ENCODE measurements around the gene GPI. TPM values are rescaled to one million over a fixed set of nuclear protein-coding genes. Genes with fewer than 3 reads are reported as not detected.

The GPI gene
- total RNA-seq = 100 to 1,000 TPM; 658 to 662 TPM

DNA sequence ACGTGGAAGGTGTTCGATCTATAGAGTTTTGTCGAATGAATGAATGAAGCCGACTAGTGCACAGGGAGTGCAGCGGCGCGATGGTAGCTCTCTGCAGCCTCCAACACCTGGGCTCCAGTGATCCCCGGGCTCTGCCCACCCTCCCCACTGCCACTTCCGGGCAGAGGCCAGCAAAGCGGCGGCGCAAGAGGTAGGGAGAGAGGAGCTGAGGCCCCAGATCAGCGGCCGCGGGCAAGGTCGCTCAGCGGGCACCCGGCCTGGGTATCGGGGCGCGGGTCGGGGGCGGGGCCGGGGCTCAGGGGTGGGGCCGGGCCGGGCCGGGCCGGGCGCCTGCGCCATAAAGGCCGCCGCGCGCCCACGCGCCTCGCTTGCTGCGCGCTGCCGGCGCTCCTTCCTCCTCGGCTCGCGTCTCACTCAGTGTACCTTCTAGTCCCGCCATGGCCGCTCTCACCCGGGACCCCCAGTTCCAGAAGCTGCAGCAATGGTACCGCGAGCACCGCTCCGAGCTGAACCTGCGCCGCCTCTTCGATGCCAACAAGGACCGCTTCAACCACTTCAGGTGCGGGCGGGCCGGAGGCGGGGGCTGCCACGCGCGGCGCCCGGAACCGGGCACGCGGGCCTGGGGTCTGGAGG, at the start of gene GPI:
TSS of gene GPI (plus strand) at position 367 of the 633 bp plus-strand sequence. CDS start at position 438, 71 bp downstream.
- Mint-ChIP-seq H3K36me3 (ENCODE audit: low read depth) (peaks cover 46% of the 10 kb centered on the region), H3K9me3 (no peaks in the 10 kb centered on the region), H3K4me3 (peak within 1 kb of the TSS; percentile 95), H3K4me1 (peaks cover 67% of the 10 kb centered on the region), H3K27ac (peak within 1 kb of the TSS; percentile 88), H3K27me3 (no peaks in the 10 kb centered on the region)
- peak; percentile 74 for DNase-seq
- CTCF ChIA-PET = interaction anchor here (1.6 kb wide), 1 partner anchor 65 kb away, joined by 4 read pairs; no protein-coding TSS in a partner anchor
- POLR2A ChIA-PET = interaction anchor here (1.0 to 3.4 kb wide), 11 partner anchors 11 to 568 kb away, joined by 3 to 30 read pairs (median 4); partner anchors contain the start of genes KCTD15, LSM14A and UBA2

DNA sequence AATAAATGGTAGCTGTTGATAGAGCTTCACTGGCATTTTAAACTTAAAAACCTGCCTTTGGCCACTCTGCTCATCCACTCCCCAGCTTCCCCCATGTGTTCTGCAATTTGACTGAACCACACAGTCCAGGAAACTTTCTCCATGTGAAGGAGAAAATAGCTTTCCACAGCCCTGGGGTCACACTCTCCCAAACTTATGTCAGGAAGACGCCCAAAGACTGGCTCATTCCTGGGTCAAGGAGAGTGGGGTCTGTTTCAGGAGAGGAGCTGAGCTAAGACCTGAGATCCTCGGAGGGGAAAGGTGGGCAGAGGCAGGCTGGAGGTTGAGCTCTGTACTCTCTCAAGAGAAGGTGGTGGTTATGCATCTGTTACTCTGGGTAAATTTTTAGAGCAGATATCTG, 48.7 kb upstream of the GPI start:
- Mint-ChIP-seq H3K36me3 (ENCODE audit: low read depth) (peaks cover 5% of the 10 kb centered on the region), H3K4me1 (peaks cover 19% of the 10 kb centered on the region), H3K4me3 (no peak overlapping the region), H3K27ac (no peak overlapping the region), H3K9me3 (no peaks in the 10 kb centered on the region), H3K27me3 (no peaks in the 10 kb centered on the region)
- ChIA-PET POLR2A (interaction anchor here (0.7 to 1.2 kb wide), 2 partner anchors 8 to 97 kb away, joined by 3 to 4 read pairs; no protein-coding TSS in a partner anchor), CTCF (interaction anchor here (1.0 to 1.5 kb wide), 4 partner anchors 15 to 46 kb away, joined by 3 to 5 read pairs (median 3); no protein-coding TSS in a partner anchor)
- no peak for DNase-seq

DNA sequence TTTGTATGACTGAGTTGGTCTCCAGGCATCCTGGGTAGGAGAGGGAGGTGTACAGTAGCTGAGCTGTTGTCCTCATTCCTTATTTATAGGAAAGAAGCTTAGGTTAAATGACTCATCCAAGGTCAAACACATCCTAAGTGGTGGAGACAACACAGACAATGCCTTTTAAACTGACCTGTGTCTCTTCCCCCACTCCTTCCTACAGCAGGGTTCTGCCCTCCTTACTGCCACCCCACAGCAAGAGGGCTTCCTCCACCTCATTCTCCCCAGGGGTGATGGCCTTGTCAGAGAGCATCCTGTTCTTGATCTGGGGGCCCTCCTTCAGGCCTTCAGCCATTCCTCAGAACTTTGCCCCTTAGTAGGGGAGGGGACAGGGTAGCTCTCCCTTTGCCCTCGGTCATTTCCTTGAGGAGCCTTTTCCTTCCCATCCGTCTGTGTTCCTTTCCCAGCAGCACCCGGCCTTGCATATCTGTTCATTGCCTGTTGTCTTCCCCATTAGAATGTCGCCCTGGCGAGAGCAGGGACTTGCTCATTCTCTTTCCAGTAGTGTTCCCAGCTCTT, 48.2 kb upstream of the GPI start:
- Mint-ChIP-seq H3K27ac (no peak overlapping the region), H3K4me1 (peaks cover 19% of the 10 kb centered on the region), H3K9me3 (no peaks in the 10 kb centered on the region), H3K4me3 (no peak overlapping the region), H3K27me3 (no peaks in the 10 kb centered on the region), H3K36me3 (ENCODE audit: low read depth) (peaks cover 5% of the 10 kb centered on the region)
- no peak for DNase-seq
- CTCF ChIA-PET = interaction anchor here (1.0 to 1.5 kb wide), 4 partner anchors 15 to 46 kb away, joined by 3 to 5 read pairs (median 3); no protein-coding TSS in a partner anchor
- POLR2A ChIA-PET = interaction anchor here (0.7 kb wide), 1 partner anchor 97 kb away, joined by 3 read pairs; no protein-coding TSS in a partner anchor

DNA sequence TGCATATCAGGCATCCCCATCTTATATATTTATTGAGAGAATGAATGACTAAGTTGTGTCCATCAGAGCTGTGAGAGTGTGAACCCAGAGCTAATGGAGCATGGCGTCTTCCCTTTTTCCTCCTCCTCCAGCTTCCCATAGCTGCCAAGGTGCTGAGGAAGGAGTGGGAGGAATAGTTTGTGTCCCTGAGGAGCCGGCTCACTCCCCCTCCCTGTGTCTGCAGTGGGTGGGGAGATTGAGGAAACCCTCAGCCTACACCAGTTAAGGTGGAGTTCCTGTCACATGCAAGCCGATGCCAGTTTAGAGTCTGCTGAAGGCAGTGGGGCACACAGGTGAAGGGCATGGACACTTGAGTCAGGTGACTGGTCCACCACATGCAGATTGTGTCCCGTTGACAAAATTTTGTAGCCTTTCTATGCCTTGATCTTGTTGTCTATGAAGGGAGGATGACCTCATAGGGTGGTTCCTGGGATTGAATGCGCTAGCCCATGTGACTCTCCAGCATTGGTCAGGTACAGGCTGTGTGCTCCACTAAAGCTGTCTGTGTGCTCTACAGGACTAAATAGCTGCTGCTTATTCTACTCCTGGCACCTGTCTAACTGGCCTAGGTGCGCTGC, 47.6 kb upstream of the GPI start:
- POLR2A ChIA-PET = interaction anchor here (0.7 kb wide), 1 partner anchor 98 kb away, joined by 3 read pairs; no protein-coding TSS in a partner anchor
- no peak overlapping the region for H3K27ac Mint-ChIP-seq
- CTCF ChIA-PET = interaction anchor here (1.5 kb wide), 1 partner anchor 47 kb away, joined by 5 read pairs; no protein-coding TSS in a partner anchor
- no peaks in the 10 kb centered on the region for H3K27me3 Mint-ChIP-seq
- peaks cover 19% of the 10 kb centered on the region for H3K4me1 Mint-ChIP-seq
- DNase-seq = no peak
- H3K4me3 Mint-ChIP-seq = no peak overlapping the region
- H3K36me3 Mint-ChIP-seq (ENCODE audit: low read depth) = peaks cover 5% of the 10 kb centered on the region
- H3K9me3 Mint-ChIP-seq = no peaks in the 10 kb centered on the region

DNA sequence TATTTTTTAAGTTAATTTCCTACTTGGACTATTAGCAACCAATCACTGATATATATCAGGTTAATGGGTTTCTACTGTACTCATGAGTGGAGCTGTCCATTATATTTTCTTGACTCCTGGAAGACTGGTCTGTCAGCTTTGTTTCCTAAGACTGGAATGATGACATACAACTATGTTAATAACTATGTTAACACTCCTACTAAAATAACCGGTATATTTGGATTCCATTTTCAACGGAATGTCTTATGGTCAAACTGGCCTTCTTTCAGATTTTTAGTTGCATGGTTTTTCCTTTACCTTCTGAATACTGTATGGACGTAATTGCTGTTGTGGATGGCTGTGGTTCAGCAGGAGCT, 45.8 kb upstream of the GPI start:
- Mint-ChIP-seq H3K27ac (no peak overlapping the region), H3K4me3 (no peak overlapping the region), H3K9me3 (no peaks in the 10 kb centered on the region), H3K36me3 (ENCODE audit: low read depth) (peaks cover 11% of the 10 kb centered on the region), H3K4me1 (peaks cover 19% of the 10 kb centered on the region), H3K27me3 (no peaks in the 10 kb centered on the region)
- no peak for DNase-seq
- POLR2A ChIA-PET = no interaction called here
- CTCF ChIA-PET = interaction anchor here (0.6 kb wide), 1 partner anchor 393 kb away, joined by 4 read pairs; no protein-coding TSS in a partner anchor

DNA sequence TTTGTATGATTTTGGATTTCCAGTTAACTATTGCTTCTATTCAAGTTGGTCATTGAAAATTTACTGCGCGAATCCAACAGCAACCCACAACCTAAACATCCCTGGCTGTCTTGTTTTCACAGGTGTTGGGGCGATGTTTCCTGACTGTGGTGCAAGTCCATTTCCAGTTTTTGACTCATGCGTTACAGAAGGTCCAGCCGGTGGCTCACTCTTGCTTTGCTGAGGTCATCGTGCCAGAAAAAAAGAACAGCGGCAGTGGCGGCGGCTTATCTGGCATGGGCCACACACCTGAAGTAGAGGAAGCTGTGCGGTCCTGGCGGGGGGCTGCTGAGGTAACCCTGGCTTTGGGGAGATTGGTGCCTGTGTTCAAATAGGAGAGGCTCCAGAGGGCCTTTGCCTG, 45.2 kb upstream of the GPI start:
- POLR2A ChIA-PET = no interaction called here
- Mint-ChIP-seq H3K4me1 (peaks cover 19% of the 10 kb centered on the region), H3K9me3 (no peaks in the 10 kb centered on the region), H3K4me3 (no peak overlapping the region), H3K27ac (no peak overlapping the region), H3K36me3 (ENCODE audit: low read depth) (peaks cover 13% of the 10 kb centered on the region), H3K27me3 (no peaks in the 10 kb centered on the region)
- CTCF ChIA-PET = no interaction called here
- no peak for DNase-seq

DNA sequence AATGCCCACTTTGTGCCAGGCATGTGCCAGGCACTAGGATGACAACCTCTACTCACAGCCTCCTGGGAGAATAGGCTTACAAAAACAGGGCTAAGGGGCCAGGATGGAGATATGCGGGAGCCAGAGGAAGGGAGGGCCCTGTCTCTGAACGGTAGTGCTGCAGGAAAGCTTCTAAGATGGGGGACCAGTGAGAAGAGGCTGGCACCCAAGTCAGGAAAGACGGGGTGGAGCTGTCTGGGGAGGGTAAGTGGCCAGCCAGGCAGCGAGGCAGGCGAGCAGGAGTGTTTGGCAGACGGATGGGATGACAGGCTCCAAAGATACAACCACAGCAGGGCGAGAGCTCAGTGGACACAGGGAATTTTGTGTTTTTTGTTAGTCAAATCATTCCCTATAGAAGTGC, 44.7 kb upstream of the GPI start:
- H3K27ac Mint-ChIP-seq = no peak overlapping the region
- no peak overlapping the region for H3K4me3 Mint-ChIP-seq
- no peaks in the 10 kb centered on the region for H3K9me3 Mint-ChIP-seq
- ChIA-PET CTCF (interaction anchor here (0.7 kb wide), 1 partner anchor 11 kb away, joined by 3 read pairs; no protein-coding TSS in a partner anchor), POLR2A (no interaction called here)
- peaks cover 19% of the 10 kb centered on the region for H3K4me1 Mint-ChIP-seq
- no peak for DNase-seq
- H3K27me3 Mint-ChIP-seq = no peaks in the 10 kb centered on the region
- H3K36me3 Mint-ChIP-seq (ENCODE audit: low read depth) = peaks cover 18% of the 10 kb centered on the region

DNA sequence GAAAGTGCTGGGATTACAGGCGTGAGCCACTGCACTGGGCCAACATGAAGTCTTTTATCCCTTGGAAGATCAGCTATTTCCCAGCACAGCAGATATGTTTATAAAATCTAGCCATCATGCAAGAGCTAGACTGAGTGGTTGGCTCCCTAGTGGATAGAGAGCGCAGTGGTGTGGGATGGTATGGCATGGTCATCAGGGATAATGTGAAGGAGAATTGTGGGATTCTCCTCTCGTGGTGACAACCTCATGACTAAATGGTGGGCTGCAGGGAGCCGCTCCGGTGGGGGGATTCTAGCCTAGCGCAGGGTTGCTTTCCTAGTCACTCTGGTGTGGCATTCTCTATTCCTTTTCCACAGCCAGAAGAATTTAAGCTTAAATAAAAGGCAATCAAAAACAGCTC, 43.3 kb upstream of the GPI start:
- CTCF ChIA-PET = no interaction called here

DNA sequence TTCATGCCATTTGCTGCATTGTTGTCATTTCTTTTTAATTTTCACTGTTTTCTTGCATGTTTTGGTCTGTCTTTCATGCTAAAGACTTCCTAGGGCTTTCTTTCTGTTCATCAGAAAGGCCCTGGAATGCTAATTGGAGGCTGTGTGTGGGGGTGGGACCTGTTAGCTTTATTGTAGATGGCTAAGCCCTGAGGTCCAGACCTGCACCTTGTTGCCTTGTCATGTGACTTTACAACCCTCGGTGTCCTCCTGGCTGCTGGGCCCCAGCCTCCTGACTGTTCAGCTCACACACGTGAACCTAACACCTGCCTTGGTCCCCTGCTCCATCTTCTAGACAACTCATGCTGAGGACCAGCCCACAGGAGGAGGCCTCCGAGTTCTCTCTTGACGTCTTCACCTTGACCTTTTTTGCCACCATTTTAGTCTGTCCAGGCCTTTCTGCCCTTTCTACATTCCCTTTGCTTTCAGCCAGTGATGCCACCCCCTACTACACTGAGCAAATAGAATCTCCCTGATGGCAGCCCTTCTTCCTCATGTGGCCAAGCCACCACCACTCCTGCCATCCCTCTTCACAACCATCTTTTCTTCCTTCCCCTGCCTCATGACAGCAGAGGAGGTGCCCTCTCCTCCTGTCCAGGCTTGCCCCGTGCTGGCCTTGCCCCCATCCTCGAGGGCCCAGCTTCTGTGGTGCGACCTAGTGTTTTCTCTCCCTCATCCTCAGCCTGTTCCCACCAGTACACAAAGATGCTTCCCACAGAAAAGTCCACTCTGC, 41.4 kb upstream of the GPI start:
- Mint-ChIP-seq H3K4me1 (no peaks in the 10 kb centered on the region), H3K27me3 (no peaks in the 10 kb centered on the region), H3K9me3 (no peaks in the 10 kb centered on the region), H3K36me3 (ENCODE audit: low read depth) (peaks cover 32% of the 10 kb centered on the region), H3K4me3 (no peak overlapping the region), H3K27ac (no peak overlapping the region)
- no peak for DNase-seq
- ChIA-PET CTCF (no interaction called here), POLR2A (interaction anchor here (1.2 kb wide), 1 partner anchor 13 kb away, joined by 4 read pairs; no protein-coding TSS in a partner anchor)

More for the DNA sequence above, 43.3 kb upstream of the GPI start:
- Mint-ChIP-seq H3K36me3 (ENCODE audit: low read depth) (peaks cover 25% of the 10 kb centered on the region), H3K27me3 (no peaks in the 10 kb centered on the region), H3K9me3 (no peaks in the 10 kb centered on the region), H3K4me3 (no peak overlapping the region), H3K27ac (no peak overlapping the region), H3K4me1 (peaks cover 14% of the 10 kb centered on the region)
- POLR2A ChIA-PET = no interaction called here
- DNase-seq = no peak

DNA sequence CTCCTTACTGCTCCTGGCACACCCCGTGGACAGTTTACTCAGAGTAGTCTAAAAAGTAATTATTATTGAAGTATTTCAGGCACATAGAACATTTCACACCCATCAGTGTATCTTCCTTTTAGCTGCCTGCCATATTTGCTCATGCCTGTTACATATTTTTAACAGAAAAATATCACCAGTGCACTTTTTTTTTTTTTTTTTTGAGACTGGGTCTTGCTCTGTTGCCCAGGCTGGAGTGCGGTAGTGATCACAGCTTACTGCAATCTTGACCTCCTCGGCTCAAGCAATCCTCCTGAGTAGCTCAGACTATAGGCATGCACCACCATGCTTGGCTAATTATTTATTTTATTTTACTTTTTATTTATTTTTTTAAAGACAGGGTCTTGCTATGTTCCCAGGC, 40.7 kb upstream of the GPI start:
- no peak for DNase-seq
- Mint-ChIP-seq H3K27ac (no peak overlapping the region), H3K4me3 (no peak overlapping the region), H3K9me3 (no peaks in the 10 kb centered on the region), H3K27me3 (no peaks in the 10 kb centered on the region), H3K36me3 (ENCODE audit: low read depth) (peaks cover 34% of the 10 kb centered on the region), H3K4me1 (no peaks in the 10 kb centered on the region)
- ChIA-PET POLR2A (interaction anchor here (1.1 to 1.2 kb wide), 2 partner anchors 8 to 13 kb away, joined by 4 read pairs; no protein-coding TSS in a partner anchor), CTCF (no interaction called here)

DNA sequence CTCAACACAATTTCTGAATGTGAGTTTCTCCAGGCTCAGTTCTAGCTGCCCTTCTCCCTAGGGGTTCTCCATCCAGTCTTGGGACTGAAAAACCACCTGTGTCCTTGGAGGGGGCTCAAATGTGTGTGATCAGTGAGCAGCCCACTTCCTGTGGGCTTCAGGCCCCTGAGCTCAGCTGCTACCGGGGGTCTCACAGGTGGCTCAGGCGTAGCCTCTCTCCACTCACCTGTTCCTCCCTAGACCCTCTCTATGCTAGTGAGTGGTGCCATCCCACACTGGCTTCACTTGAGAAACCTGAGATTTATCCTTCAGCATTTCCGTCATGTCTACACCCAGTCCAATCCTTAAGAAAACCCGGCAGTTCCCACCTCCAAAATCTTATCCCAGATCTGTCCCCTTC, 39.8 kb upstream of the GPI start:
- no peak for DNase-seq
- Mint-ChIP-seq H3K36me3 (ENCODE audit: low read depth) (peaks cover 34% of the 10 kb centered on the region), H3K27ac (no peak overlapping the region), H3K9me3 (no peaks in the 10 kb centered on the region), H3K4me3 (no peak overlapping the region), H3K4me1 (no peaks in the 10 kb centered on the region), H3K27me3 (no peaks in the 10 kb centered on the region)
- ChIA-PET CTCF (no interaction called here), POLR2A (interaction anchor here (1.1 to 1.2 kb wide), 2 partner anchors 9 to 14 kb away, joined by 4 read pairs; no protein-coding TSS in a partner anchor)

DNA sequence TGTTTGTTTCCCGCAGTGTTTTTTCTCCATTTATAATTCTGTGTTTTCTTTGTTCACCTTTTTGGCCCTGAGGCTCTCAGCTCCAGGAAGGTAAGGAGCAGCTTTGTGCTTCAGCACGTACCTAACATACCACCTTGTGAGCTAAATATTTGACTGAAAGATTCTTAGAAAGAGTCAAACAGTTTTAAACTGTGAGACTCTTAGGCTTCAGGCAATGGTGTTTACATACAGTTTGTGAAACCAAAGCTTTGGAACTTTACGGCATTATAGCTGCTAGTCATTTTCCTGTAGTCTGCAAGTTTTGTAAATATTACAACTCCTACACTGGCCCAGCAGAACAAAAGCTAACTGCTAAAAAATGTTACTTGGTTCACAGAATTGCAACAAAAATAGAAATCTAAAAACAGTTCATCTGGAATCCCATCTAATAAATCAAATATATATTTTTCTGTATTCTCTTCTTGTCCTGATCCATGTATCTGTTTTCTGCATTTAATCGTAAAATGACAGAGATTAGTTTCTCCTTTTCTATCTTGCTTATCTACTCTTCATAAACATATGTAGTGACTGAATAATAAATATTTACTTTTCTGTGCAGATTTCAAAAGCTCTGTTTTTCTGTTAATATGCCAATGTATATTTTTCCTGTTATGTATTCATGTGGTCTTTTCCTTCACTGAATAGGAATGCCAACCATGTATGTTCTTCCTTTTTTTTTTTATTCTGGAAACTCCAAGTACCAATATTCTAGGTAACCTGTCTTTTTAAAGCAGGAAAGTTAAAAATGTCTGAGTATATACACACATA, 38.8 kb upstream of the GPI start:
- ChIA-PET POLR2A (interaction anchor here (0.8 kb wide), 1 partner anchor 417 kb away, joined by 3 read pairs; no protein-coding TSS in a partner anchor), CTCF (no interaction called here)
- Mint-ChIP-seq H3K4me1 (no peaks in the 10 kb centered on the region), H3K4me3 (no peak overlapping the region), H3K27me3 (no peaks in the 10 kb centered on the region), H3K36me3 (ENCODE audit: low read depth) (peaks cover 36% of the 10 kb centered on the region), H3K9me3 (no peaks in the 10 kb centered on the region), H3K27ac (no peak overlapping the region)
- no peak for DNase-seq

Data from activated CD4-positive, alpha-beta memory T cell treated with anti-CD3 and anti-CD28 coated beads, Interleukin-2, amount 10 ng/mL, durations not matched to agents 7 days and 5 days (primary cell).